Upper lobe of left lung (tissue), 4 donors: ENCODE data around the gene NPPB.

Experiments used
- POLR2A ChIP-seq, 4 donors: fragments of 450-650 bp; IDR thresholded peaks; one replicate each; pipeline ENCODE4 v1.5.1; 2016 to 2017; ENCODE audit warnings: antibody characterized with exemption in 4 of 4, mild to moderate bottlenecking in 2 of 4
- POLR2AphosphoS5 ChIP-seq, 2 donors: sonication (generic); formaldehyde crosslinking; IDR thresholded peaks; one replicate each; pipeline ENCODE4 v1.5.1; 2017; ENCODE audit warnings: antibody characterized with exemption in 2 of 2

- TF ChIP-seq POLR2AphosphoS5 (IDR thresholded peaks at IDR 0.05) (no peak), POLR2A (IDR thresholded peaks at IDR 0.05) (no peak)
These were observed 1.4 kb downstream of the NPPB start for GRCh38 chr1:11857164-11857851.
